HG03060 (cell line): ENCODE measurements around the gene TRIP11.

ENCODE experiments used
- ATAC-seq: cut with Tn5 transposase; IDR thresholded peaks from one replicate; pipeline ENCODE4 v1.9.1; 2021; ENCODE audit warnings: low read depth, moderate number of reproducible peaks; ENCODE audit not compliant: unreplicated experiment

TRIP11 gene

GRCh38 chr14:91961297-91962220, 78.3 kb downstream of the TRIP11 start:
- no peak for ATAC-seq

- no peak for ATAC-seq
Observed at GRCh38 chr14:91957876-91958313, 82.0 kb downstream of the TRIP11 start.

GRCh38 chr14:91956616-91957015, 83.2 kb downstream of the TRIP11 start:
- no peak for ATAC-seq

- no peak for ATAC-seq
Observed at GRCh38 chr14:91955168-91955567, 84.7 kb downstream of the TRIP11 start.

- no peak for ATAC-seq
Observed at GRCh38 chr14:91953170-91953985, 86.5 kb downstream of the TRIP11 start.

- no peak for ATAC-seq
Observed at GRCh38 chr14:91947475-91948184, 92.2 kb downstream of the TRIP11 start, which contains the start of gene FBLN5. Gene FBLN5, minus strand, starts transcription at chr14:91947694. Its CDS starts 465 bp downstream, at chr14:91947229.

GRCh38 chr14:91946622-91947474, 93.0 kb downstream of the TRIP11 start:
- no peak for ATAC-seq

- no peak for ATAC-seq
Observed at GRCh38 chr14:91945751-91946621, 93.9 kb downstream of the TRIP11 start.

- ATAC-seq: no peak
Observed at GRCh38 chr14:91942946-91943345, 96.9 kb downstream of the TRIP11 start.

GRCh38 chr14:91942128-91942527, 97.7 kb downstream of the TRIP11 start:
- ATAC-seq: no peak

GRCh38 chr14:91940209-91940608, 99.7 kb downstream of the TRIP11 start:
- no peak for ATAC-seq

- no peak for ATAC-seq
Observed at GRCh38 chr14:91935586-91935985, 104.3 kb downstream of the TRIP11 start.

GRCh38 chr14:91934554-91935285, 105.1 kb downstream of the TRIP11 start:
- ATAC-seq: no peak

GRCh38 chr14:91931478-91932088, 108.3 kb downstream of the TRIP11 start:
- no peak for ATAC-seq

- ATAC-seq: no peak
Observed at GRCh38 chr14:91929700-91930099, 110.2 kb downstream of the TRIP11 start.

GRCh38 chr14:91927800-91928199, 112.1 kb downstream of the TRIP11 start:
- no peak for ATAC-seq

- no peak for ATAC-seq
Observed at GRCh38 chr14:91927191-91927590, 112.7 kb downstream of the TRIP11 start.
